ENCODE measurements around the gene POLRMT. TPM values are rescaled to one million over a fixed set of nuclear protein-coding genes. Genes with fewer than 3 reads are reported as not detected.

POLRMT gene
- total and polyA plus RNA-seq, 7 donors: 61.7 to 99.8 (median 78.8) TPM

GRCh38 chr19:571566-571974 is 61.8 kb downstream of the POLRMT start:
- Histone ChIP-seq H3K4me1 (peaks cover 34% of the 10 kb centered on the region), H3K4me3 (peak overlapping the region; percentile 97), H3K27ac (peak overlapping the region; percentile 60), H3K9me3 (no peaks in the 10 kb centered on the region), H3K36me3 (ENCODE audit: insufficient read depth in 1 of 2, low read depth in 1 of 2) (no peaks in the 10 kb centered on the region), H3K27me3 (ENCODE audit: insufficient read depth in 3 of 3, low read length in 2 of 3) (no peaks in the 10 kb centered on the region)
- TF ChIP-seq, protein P1, sequence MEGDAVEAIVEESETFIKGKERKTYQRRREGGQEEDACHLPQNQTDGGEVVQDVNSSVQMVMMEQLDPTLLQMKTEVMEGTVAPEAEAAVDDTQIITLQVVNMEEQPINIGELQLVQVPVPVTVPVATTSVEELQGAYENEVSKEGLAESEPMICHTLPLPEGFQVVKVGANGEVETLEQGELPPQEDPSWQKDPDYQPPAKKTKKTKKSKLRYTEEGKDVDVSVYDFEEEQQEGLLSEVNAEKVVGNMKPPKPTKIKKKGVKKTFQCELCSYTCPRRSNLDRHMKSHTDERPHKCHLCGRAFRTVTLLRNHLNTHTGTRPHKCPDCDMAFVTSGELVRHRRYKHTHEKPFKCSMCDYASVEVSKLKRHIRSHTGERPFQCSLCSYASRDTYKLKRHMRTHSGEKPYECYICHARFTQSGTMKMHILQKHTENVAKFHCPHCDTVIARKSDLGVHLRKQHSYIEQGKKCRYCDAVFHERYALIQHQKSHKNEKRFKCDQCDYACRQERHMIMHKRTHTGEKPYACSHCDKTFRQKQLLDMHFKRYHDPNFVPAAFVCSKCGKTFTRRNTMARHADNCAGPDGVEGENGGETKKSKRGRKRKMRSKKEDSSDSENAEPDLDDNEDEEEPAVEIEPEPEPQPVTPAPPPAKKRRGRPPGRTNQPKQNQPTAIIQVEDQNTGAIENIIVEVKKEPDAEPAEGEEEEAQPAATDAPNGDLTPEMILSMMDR (IDR thresholded peaks at IDR 0.05): no peak
- ATAC-seq: no peak
- 1 to 2% (median 2%) methylated on average over 14 of the region's 14 CpGs for WGBS, 3 donors
- intact Hi-C loops (cut with DNase I): loop anchor here (5.0 to 10.0 kb wide), 3 partner anchors 39 to 833 kb away; partner anchors contain the start of genes CDC34 (in 1 of the 2), DAZAP1 (in 1 of the 2) and GAMT (in 1 of the 2)
- DNase-seq: no peak

- Histone ChIP-seq H3K36me3 (ENCODE audit: insufficient read depth in 1 of 2, low read depth in 1 of 2) (no peaks in the 10 kb centered on the region), H3K4me1 (peaks cover 29% of the 10 kb centered on the region), H3K9me3 (no peaks in the 10 kb centered on the region), H3K27ac (peak overlapping the region; percentile 60), H3K27me3 (ENCODE audit: insufficient read depth in 3 of 3, low read length in 2 of 3) (no peaks in the 10 kb centered on the region), H3K4me3 (peak overlapping the region; percentile 97)
- TF ChIP-seq, protein P1 (IDR thresholded peaks at IDR 0.05): no peak
- ATAC-seq (no peak), DNase-seq (peak in 1 of 2 donors; percentile 21)
- WGBS, 3 donors: 3 to 6% (median 5%) methylated on average over 45 of the region's 45 CpGs
- intact Hi-C loops (cut with DNase I): loop anchor here (5.0 to 10.0 kb wide), 3 partner anchors 39 to 834 kb away; partner anchors contain the start of genes CDC34 (in 1 of the 2), DAZAP1 (in 1 of the 2) and GAMT (in 1 of the 2)
Observed at GRCh38 chr19:570937-571565, 62.3 kb downstream of the POLRMT start.

DNA sequence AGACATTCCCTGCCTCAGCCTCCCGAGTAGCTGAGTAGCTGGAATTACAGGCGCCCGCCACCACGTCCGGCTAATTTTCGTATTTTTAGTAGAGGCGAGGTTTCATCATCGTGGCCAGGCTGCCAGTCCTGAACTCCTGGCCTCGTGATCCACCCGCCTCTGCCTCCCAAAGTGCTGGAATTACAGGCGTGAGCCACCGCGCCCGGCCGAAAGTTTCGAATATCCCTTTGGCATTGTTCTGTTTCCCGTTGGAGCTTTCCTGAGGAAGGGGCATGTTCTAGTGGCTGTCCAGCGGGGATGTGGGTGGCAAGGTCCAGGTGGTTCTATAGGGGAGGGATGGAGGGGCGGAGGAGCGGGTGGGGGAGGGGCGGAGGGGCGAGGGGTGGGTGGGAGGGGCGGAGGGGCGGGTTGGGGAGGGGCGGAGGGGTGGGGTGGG is 63.1 kb downstream of the POLRMT start:
- ATAC-seq: no peak
- Histone ChIP-seq H3K27me3 (ENCODE audit: insufficient read depth in 3 of 3, low read length in 2 of 3) (no peaks in the 10 kb centered on the region), H3K9me3 (no peaks in the 10 kb centered on the region), H3K27ac (no peak overlapping the region), H3K36me3 (ENCODE audit: insufficient read depth in 1 of 2, low read depth in 1 of 2) (no peaks in the 10 kb centered on the region), H3K4me3 (no peak overlapping the region), H3K4me1 (peaks cover 25% of the 10 kb centered on the region)
- 58 to 76% (median 66%) methylated on average over 13 to 19 of the region's 25 CpGs for WGBS, 3 donors
- TF ChIP-seq, protein P1 (IDR thresholded peaks at IDR 0.05): no peak
- intact Hi-C loops (cut with DNase I): loop anchor here (5.0 to 10.0 kb wide), 3 partner anchors 38 to 835 kb away; partner anchors contain the start of genes CDC34 (in 1 of the 2), DAZAP1 (in 1 of the 2) and GAMT (in 1 of the 2)
- peak in 1 of 2 donors; percentile 23 for DNase-seq

DNA sequence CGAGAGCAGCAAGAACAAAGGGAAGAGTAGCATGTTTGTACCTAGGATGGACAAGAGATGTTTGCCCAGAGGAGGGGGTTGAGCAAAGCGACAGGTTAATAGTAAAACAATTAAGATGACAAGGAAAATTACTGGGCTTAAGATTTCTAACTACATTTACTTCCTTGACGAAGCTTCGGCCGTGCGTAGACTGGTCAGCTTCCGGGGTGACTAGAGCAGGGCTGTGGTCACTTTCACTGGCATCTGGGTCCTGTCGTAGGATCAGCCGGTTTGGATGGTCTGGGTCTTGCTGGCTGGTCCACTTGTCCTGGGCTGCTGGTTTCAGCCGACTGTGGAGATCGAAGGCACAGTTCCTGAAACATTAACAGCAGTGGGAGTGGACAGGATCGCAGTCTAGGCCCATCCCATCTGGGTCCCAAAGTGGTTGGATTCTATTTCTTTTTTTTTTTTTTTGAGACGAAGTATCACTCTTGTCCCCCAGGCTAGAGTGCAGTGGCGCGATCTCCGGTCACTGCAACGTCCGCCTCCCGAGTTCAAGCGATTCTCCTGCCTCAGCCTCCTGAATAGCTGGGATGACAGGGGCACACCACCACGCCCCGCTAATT is 65.9 kb downstream of the POLRMT start:
- no peaks in the 10 kb centered on the region for H3K27me3 ChIP-seq (ENCODE audit: insufficient read depth in 3 of 3, low read length in 2 of 3)
- TF ChIP-seq, protein P1 (IDR thresholded peaks at IDR 0.05): no peak
- DNase-seq: no peak
- no peaks in the 10 kb centered on the region for H3K36me3 ChIP-seq (ENCODE audit: insufficient read depth in 1 of 2, low read depth in 1 of 2)
- peaks cover 10% of the 10 kb centered on the region for H3K4me1 ChIP-seq
- 88% methylated on average over 21 to 22 of the region's 22 CpGs for WGBS, 3 donors
- no peaks in the 10 kb centered on the region for H3K9me3 ChIP-seq
- no peak overlapping the region for H3K4me3 ChIP-seq
- intact Hi-C loops (cut with DNase I): no loop called here
- ATAC-seq: no peak
- no peak overlapping the region for H3K27ac ChIP-seq

Other genes with a start within 250 kb of the POLRMT start
- gene C2CD4C, start 224.4 kb downstream of the POLRMT start, total RNA-seq: 1 to 10 TPM in 3 of 4 donors, under 1 TPM in 1; 0.67 to 1.3 (median 1.1) TPM
- under 1 TPM; 0.47 to 0.97 (median 0.73) TPM for gene C2CD4C, start 224.4 kb downstream of the POLRMT start, polyA plus RNA-seq
- 1 to 10 TPM; 4.5 to 9.7 (median 5.4) TPM for gene SHC2, start 172.5 kb downstream of the POLRMT start, total RNA-seq
- 1 to 10 TPM; 2.2 to 2.8 (median 2.2) TPM for gene SHC2, start 172.5 kb downstream of the POLRMT start, polyA plus RNA-seq
- gene MADCAM1, start 137.1 kb downstream of the POLRMT start, total RNA-seq: under 1 TPM; 0.26 to 0.40 (median 0.35) TPM
- gene MADCAM1, start 137.1 kb downstream of the POLRMT start, polyA plus RNA-seq: 1 to 10 TPM in 1 of 3 donors, under 1 TPM in 2; 0.08 to 1.8 (median 0.33) TPM
- 10 to 100 TPM in 2 of 4 donors, 1 to 10 TPM in 2; 8.9 to 16.3 (median 10.2) TPM for gene TPGS1, start 126.0 kb downstream of the POLRMT start, total RNA-seq
- 10 to 100 TPM in 2 of 3 donors, 1 to 10 TPM in 1; 9.8 to 16.6 (median 12.6) TPM for gene TPGS1, start 126.0 kb downstream of the POLRMT start, polyA plus RNA-seq
- gene CDC34, start 101.8 kb downstream of the POLRMT start, total RNA-seq: 100 to 1,000 TPM in 1 of 4 donors, 10 to 100 TPM in 3; 72.6 to 107 (median 83.0) TPM
- 100 to 1,000 TPM; 113 to 160 (median 123) TPM for gene CDC34, start 101.8 kb downstream of the POLRMT start, polyA plus RNA-seq
- not detected for gene GZMM, start 89.5 kb downstream of the POLRMT start, total RNA-seq
- gene GZMM, start 89.5 kb downstream of the POLRMT start, polyA plus RNA-seq: under 1 TPM; 0.11 to 0.23 (median 0.14) TPM
- gene BSG, start 60.9 kb downstream of the POLRMT start, total RNA-seq: 100 to 1,000 TPM; 172 to 381 (median 300) TPM
- gene BSG, start 60.9 kb downstream of the POLRMT start, polyA plus RNA-seq: 100 to 1,000 TPM; 202 to 308 (median 299) TPM
- under 1 TPM in 2 of 4 donors, not detected in 2; 0.08 to 0.13 TPM for gene HCN2, start 43.7 kb downstream of the POLRMT start, total RNA-seq
- gene HCN2, start 43.7 kb downstream of the POLRMT start, polyA plus RNA-seq: under 1 TPM in 2 of 3 donors, not detected in 1; 0.04 to 0.05 TPM
- gene FGF22, start 6.3 kb upstream of the POLRMT start, total RNA-seq: under 1 TPM in 2 of 4 donors, not detected in 2; 0.15 to 0.26 TPM
- gene FGF22, start 6.3 kb upstream of the POLRMT start, polyA plus RNA-seq: under 1 TPM; 0.14 to 0.42 (median 0.16) TPM
- 10 to 100 TPM; 25.2 to 62.9 (median 50.4) TPM for gene RNF126, start 29.7 kb upstream of the POLRMT start, total RNA-seq
- 10 to 100 TPM; 48.8 to 72.1 (median 63.3) TPM for gene RNF126, start 29.7 kb upstream of the POLRMT start, polyA plus RNA-seq
- 10 to 100 TPM in 2 of 4 donors, 1 to 10 TPM in 2; 5.4 to 11.5 (median 8.5) TPM for gene FSTL3, start 42.9 kb upstream of the POLRMT start, total RNA-seq
- 10 to 100 TPM in 1 of 3 donors, 1 to 10 TPM in 2; 4.3 to 30.3 (median 6.1) TPM for gene FSTL3, start 42.9 kb upstream of the POLRMT start, polyA plus RNA-seq
- under 1 TPM in 1 of 4 donors, not detected in 3; 0.25 TPM for gene PRSS57, start 61.9 kb upstream of the POLRMT start, total RNA-seq
- gene PRSS57, start 61.9 kb upstream of the POLRMT start, polyA plus RNA-seq: under 1 TPM in 1 of 3 donors, not detected in 2; 0.05 TPM
- gene PALM, start 75.4 kb upstream of the POLRMT start, total RNA-seq: 10 to 100 TPM in 2 of 4 donors, 1 to 10 TPM in 2; 9.3 to 17.9 (median 10.9) TPM
- gene PALM, start 75.4 kb upstream of the POLRMT start, polyA plus RNA-seq: 1 to 10 TPM; 4.9 to 9.6 (median 6.8) TPM
- under 1 TPM in 1 of 4 donors, not detected in 3; 0.08 TPM for gene MISP, start 117.6 kb upstream of the POLRMT start, total RNA-seq
- under 1 TPM in 2 of 3 donors, not detected in 1; 0.09 to 0.13 TPM for gene MISP, start 117.6 kb upstream of the POLRMT start, polyA plus RNA-seq
- 10 to 100 TPM; 36.5 to 69.4 (median 60.8) TPM for gene PTBP1, start 163.9 kb upstream of the POLRMT start, total RNA-seq
- 10 to 100 TPM; 24.2 to 36.3 (median 25.1) TPM for gene PTBP1, start 163.9 kb upstream of the POLRMT start, polyA plus RNA-seq
- gene PLPPR3, start 188.4 kb upstream of the POLRMT start, total RNA-seq: not detected
- gene PLPPR3, start 188.4 kb upstream of the POLRMT start, polyA plus RNA-seq: not detected
- gene AZU1, start 194.3 kb upstream of the POLRMT start, total RNA-seq: under 1 TPM in 1 of 4 donors, not detected in 3; 0.69 TPM
- not detected for gene AZU1, start 194.3 kb upstream of the POLRMT start, polyA plus RNA-seq
- gene PRTN3, start 207.5 kb upstream of the POLRMT start, total RNA-seq: under 1 TPM in 2 of 4 donors, not detected in 2; 0.22 to 0.34 TPM
- under 1 TPM in 2 of 3 donors, not detected in 1; 0.04 to 0.05 TPM for gene PRTN3, start 207.5 kb upstream of the POLRMT start, polyA plus RNA-seq
- under 1 TPM in 2 of 4 donors, not detected in 2; 0.39 to 0.55 TPM for gene ELANE, start 218.8 kb upstream of the POLRMT start, total RNA-seq
- under 1 TPM; 0.55 to 0.95 (median 0.92) TPM for gene ELANE, start 218.8 kb upstream of the POLRMT start, polyA plus RNA-seq
- 10 to 100 TPM; 56.8 to 79.9 (median 64.2) TPM for gene CFD, start 226.1 kb upstream of the POLRMT start, total RNA-seq
- 100 to 1,000 TPM in 2 of 3 donors, 10 to 100 TPM in 1; 87.1 to 142 (median 142) TPM for gene CFD, start 226.1 kb upstream of the POLRMT start, polyA plus RNA-seq

Measured in psoas muscle (tissue), 8 donors.